Parietal lobe (tissue), 1 donor: ENCODE measurements around the gene CR1. TPM values are rescaled to one million over a fixed set of nuclear protein-coding genes. Genes with fewer than 3 reads are reported as not detected.

Source experiments
- total RNA-seq: library from RNA; depleted of rRNA; stranded (reverse); fragments of >200 nt; gene quantifications from one replicate; pipeline ENCODE4 v1.2.3, GENCODE V29; 2014

CR1 gene
- 0.31 TPM for total RNA-seq

GRCh38 chr1:207495801-207496792, at the start of gene CR1:
Gene CR1 (plus strand): TSS chr1:207496157. CDS start chr1:207496268, 111 bp downstream.

GRCh38 chr1:207454046-207454964, 41.7 kb upstream of the CR1 start, which contains the start of gene CR2:
Gene CR2 (plus strand): TSS chr1:207454328. CDS start chr1:207454419, 91 bp downstream.

GRCh38 chr1:207644852-207645634, 149.1 kb downstream of the CR1 start, which contains the start of gene CR1L:
Gene CR1L (plus strand): TSS chr1:207645133. CDS start chr1:207645234, 101 bp downstream.

Other genes starting within 250 kb of the CR1 start
- gene CD55, start 174.5 kb upstream of the CR1 start, total RNA-seq: 4.7 TPM
- gene CR2, start 41.8 kb upstream of the CR1 start, total RNA-seq: not detected
- not detected for gene CR1L, start 149.0 kb downstream of the CR1 start, total RNA-seq